NT2/D1 (cell line): ENCODE measurements around the gene DSCAML1.

ENCODE experiments used
- DNase-seq: peaks from one replicate; pipeline ENCODE4 v3.0.0-alpha.2; 2011; ENCODE audit warnings: low read depth, low spot score
- H3K27me3 ChIP-seq: 2 replicates; pipeline ENCODE4 v1.6.0; 2011; ENCODE audit warnings: mild to moderate bottlenecking; ENCODE audit not compliant: insufficient read length, insufficient read depth
- H3K36me3 ChIP-seq: 2 replicates; pipeline ENCODE4 v1.6.1; 2011; ENCODE audit warnings: mild to moderate bottlenecking, low read length, mixed read lengths; ENCODE audit not compliant: insufficient read depth, insufficient read length
- H3K4me1 ChIP-seq: 2 replicates; pipeline ENCODE4 v1.5.1; 2011; ENCODE audit not compliant: insufficient read depth, insufficient read length
- H3K4me3 ChIP-seq: 2 replicates; pipeline ENCODE4 v1.5.1; 2011; ENCODE audit warnings: low read depth; ENCODE audit not compliant: insufficient read length
- H3K9ac ChIP-seq: 2 replicates; pipeline ENCODE4 v1.6.0; 2011; ENCODE audit warnings: low read depth; ENCODE audit not compliant: insufficient read length
- H3K9me3 ChIP-seq: 2 replicates; pipeline ENCODE4 v1.5.1; 2011; ENCODE audit warnings: mild to moderate bottlenecking, low read length; ENCODE audit not compliant: insufficient read depth
- SUZ12 ChIP-seq: IDR thresholded peaks from 2 replicates; pipeline ENCODE4 v1.6.1; 2011; ENCODE audit not compliant: insufficient read length, insufficient read depth; ENCODE audit errors: extremely low read depth
- YY1 ChIP-seq: IDR thresholded peaks from 2 replicates; pipeline ENCODE4 v1.6.1; 2011; ENCODE audit not compliant: insufficient read length, insufficient read depth
- ZNF274 ChIP-seq: IDR thresholded peaks from 2 replicates; pipeline ENCODE4 v1.6.1; 2011; ENCODE audit warnings: mild to moderate bottlenecking, low read depth, low read length

The DSCAML1 gene

DNA sequence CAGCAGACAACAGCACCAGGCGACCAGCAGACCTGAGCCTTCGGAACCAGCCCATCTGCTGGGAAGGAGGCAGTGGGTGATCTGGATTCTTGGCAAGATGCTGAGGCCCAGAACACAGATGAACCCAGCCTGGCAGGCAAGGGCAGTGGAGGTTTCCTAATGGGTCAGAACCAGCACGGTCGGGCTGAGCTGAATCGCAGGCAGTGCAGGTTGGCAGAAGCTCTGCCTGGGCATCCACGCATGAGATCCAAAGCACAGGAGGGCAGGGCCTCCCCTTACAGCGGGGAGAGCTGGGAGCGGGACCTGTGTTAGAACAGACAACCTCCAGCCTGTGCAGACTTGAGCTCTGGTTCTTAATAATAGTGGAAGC, 47.5 kb downstream of the DSCAML1 start:
- Histone ChIP-seq H3K9me3 (no peaks in the 10 kb centered on the region), H3K36me3 (no peaks in the 10 kb centered on the region), H3K9ac (no peak overlapping the region), H3K4me1 (peaks cover 6% of the 10 kb centered on the region), H3K27me3 (peaks cover 5% of the 10 kb centered on the region), H3K4me3 (no peak overlapping the region)
- DNase-seq = no peak
- TF ChIP-seq SUZ12 = no peak
- no peak for TF ChIP-seq ZNF274
- TF ChIP-seq YY1 = no peak

DNA sequence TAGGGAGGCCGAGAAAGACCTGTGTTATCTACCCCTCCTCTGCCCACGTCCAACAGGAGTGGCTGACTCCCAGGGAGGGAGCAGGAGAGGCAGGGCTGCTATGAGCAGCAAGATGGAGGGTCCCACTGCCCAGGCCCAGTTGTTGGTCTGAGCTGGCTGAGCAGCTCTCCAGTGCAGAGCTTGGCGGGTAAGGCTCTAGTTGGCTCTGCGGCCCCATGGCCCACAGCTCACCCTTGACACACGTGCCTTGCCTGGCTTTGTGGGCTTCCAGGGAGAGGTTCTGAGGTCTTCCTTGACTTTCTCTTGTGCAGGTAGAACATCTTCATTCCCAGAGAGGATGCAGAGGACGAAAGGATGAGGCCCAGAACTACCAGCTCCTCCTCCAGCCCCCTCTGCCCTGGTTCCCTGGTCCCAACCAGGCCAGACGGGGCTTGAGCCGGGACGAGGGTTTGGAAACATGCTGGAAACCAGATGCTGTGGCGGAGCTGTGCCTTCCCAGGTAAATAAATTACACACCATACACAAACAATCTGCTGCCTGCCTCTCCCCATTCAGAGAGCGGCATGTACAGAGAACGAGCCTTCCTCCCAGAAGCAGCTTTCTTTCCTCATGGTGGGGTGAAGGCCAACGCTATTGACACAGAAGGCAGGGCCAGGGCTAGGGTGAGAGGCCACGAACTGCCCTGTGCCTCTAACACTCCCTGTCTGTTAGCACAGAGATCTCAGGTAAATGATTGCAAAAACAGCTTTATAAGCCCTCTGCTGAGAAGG, 48.1 kb downstream of the DSCAML1 start:
- H3K4me1 ChIP-seq = peaks cover 10% of the 10 kb centered on the region
- no peaks in the 10 kb centered on the region for H3K9me3 ChIP-seq
- H3K27me3 ChIP-seq = peaks cover 5% of the 10 kb centered on the region
- TF ChIP-seq YY1 (no peak), SUZ12 (no peak), ZNF274 (no peak)
- no peaks in the 10 kb centered on the region for H3K36me3 ChIP-seq
- no peak overlapping the region for H3K9ac ChIP-seq
- no peak overlapping the region for H3K4me3 ChIP-seq
- no peak for DNase-seq

DNA sequence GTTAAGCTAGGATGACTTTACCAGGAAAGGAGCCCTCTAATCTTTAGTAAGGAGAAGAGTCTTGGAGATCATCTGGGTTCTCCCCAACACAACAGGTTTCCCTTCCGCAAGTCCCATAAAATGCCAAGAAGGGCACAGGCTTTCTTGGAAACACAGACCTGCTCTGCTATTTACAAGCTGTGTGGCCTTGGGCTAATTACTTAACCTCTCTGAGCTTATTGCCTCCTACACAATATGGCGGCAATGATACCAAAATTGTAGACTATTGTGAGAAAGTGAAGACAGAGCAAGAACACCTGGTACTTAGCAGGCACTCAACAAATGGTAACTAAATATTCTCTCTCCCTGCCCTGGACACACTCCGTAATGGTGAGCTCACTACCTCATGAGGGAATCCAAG, 49.1 kb downstream of the DSCAML1 start:
- no peak overlapping the region for H3K4me3 ChIP-seq
- H3K36me3 ChIP-seq = no peaks in the 10 kb centered on the region
- H3K27me3 ChIP-seq = peaks cover 5% of the 10 kb centered on the region
- TF ChIP-seq SUZ12 (no peak), ZNF274 (no peak), YY1 (no peak)
- DNase-seq = no peak
- H3K9ac ChIP-seq = no peak overlapping the region
- H3K4me1 ChIP-seq = peaks cover 10% of the 10 kb centered on the region
- no peaks in the 10 kb centered on the region for H3K9me3 ChIP-seq

GRCh38 chr11:117745346-117745745, 51.7 kb downstream of the DSCAML1 start:
- Histone ChIP-seq H3K9me3 (no peaks in the 10 kb centered on the region), H3K9ac (no peak overlapping the region), H3K36me3 (no peaks in the 10 kb centered on the region), H3K4me3 (no peak overlapping the region), H3K4me1 (peaks cover 6% of the 10 kb centered on the region), H3K27me3 (peaks cover 5% of the 10 kb centered on the region)
- no peak for TF ChIP-seq YY1
- TF ChIP-seq SUZ12 = no peak
- TF ChIP-seq ZNF274 = no peak
- no peak for DNase-seq

GRCh38 chr11:117744471-117745150, 52.4 kb downstream of the DSCAML1 start:
- H3K36me3 ChIP-seq = no peaks in the 10 kb centered on the region
- peaks cover 6% of the 10 kb centered on the region for H3K4me1 ChIP-seq
- no peak for DNase-seq
- no peaks in the 10 kb centered on the region for H3K27me3 ChIP-seq
- H3K4me3 ChIP-seq = no peak overlapping the region
- no peaks in the 10 kb centered on the region for H3K9me3 ChIP-seq
- no peak for TF ChIP-seq SUZ12
- no peak for TF ChIP-seq YY1
- TF ChIP-seq ZNF274 = no peak
- H3K9ac ChIP-seq = no peak overlapping the region

GRCh38 chr11:117743121-117743815, 53.7 kb downstream of the DSCAML1 start:
- peaks cover 6% of the 10 kb centered on the region for H3K4me1 ChIP-seq
- no peaks in the 10 kb centered on the region for H3K36me3 ChIP-seq
- H3K4me3 ChIP-seq = no peak overlapping the region
- TF ChIP-seq YY1 = no peak
- no peak for TF ChIP-seq ZNF274
- no peak for TF ChIP-seq SUZ12
- H3K9ac ChIP-seq = no peak overlapping the region
- no peak for DNase-seq
- H3K9me3 ChIP-seq = no peaks in the 10 kb centered on the region
- H3K27me3 ChIP-seq = no peaks in the 10 kb centered on the region

DNA sequence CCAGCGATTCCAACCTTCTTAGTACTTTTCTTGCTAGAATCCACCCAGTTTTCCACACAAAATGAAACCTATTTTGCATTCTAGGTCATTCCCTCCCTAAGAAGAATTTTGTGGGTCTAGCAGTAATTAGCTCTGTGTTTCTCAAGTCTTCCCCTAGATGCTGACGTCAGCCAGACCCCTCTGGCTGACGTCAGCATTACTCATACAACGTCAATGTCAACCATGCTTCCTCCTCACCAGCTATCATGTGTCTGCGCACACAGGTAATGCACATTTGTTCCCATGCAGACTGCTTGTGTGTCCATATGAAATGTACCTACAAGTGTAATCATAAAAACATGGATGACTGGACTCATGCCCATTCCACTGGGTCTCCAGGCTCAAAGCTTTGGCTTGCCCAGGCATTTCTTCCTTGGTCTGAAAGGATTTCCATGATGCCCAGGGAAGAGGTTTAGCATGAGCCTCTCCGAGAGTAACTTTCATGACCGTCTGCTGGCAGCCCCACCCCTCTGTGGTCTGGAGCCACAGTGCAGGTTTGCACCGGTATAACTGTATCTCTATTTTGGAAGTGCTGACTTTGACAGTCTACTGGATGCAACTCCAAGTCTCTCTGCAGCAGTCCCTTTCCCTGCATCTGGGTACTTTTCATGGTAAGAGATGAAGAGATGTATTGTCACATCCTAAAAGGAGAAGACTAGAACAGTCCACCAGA, 58.6 kb downstream of the DSCAML1 start:
- H3K9ac ChIP-seq = no peak overlapping the region
- peaks cover 2% of the 10 kb centered on the region for H3K4me1 ChIP-seq
- TF ChIP-seq YY1 (no peak), ZNF274 (no peak), SUZ12 (no peak)
- H3K9me3 ChIP-seq = no peaks in the 10 kb centered on the region
- no peak for DNase-seq
- no peak overlapping the region for H3K4me3 ChIP-seq
- H3K36me3 ChIP-seq = no peaks in the 10 kb centered on the region
- H3K27me3 ChIP-seq = no peaks in the 10 kb centered on the region
